GOT3 (cell line): Measurements from ENCODE around the gene IPPK.

ENCODE experiments used
- DNase-seq: peaks from one replicate; lab custom pipeline; 2025; ENCODE audit warnings: mixed read lengths; lab: John Stamatoyannopoulos, UW

IPPK gene

GRCh38 chr9:92686954-92687353, 17.0 kb upstream of the IPPK start:
- DNase-seq, result no peak

GRCh38 chr9:92685022-92685421, 15.1 kb upstream of the IPPK start:
- DNase-seq, result no peak

- DNase-seq, result no peak
These were observed 12.3 kb upstream of the IPPK start for GRCh38 chr9:92682269-92682668.

GRCh38 chr9:92680166-92681119, 10.5 kb upstream of the IPPK start:
- no peak for DNase-seq

GRCh38 chr9:92679413-92680165, 9.7 kb upstream of the IPPK start:
- DNase-seq, result no peak

GRCh38 chr9:92671323-92671722, 1.4 kb upstream of the IPPK start:
- peak; percentile 37 for DNase-seq

GRCh38 chr9:92669527-92669889, 423 bp downstream of the IPPK start:
- no peak for DNase-seq

- no peak for DNase-seq
These were observed 995 bp downstream of the IPPK start for GRCh38 chr9:92668746-92669526.

- DNase-seq, result no peak
These were observed 2.9 kb downstream of the IPPK start for GRCh38 chr9:92666912-92667532.

- DNase-seq, result no peak
These were observed 3.7 kb downstream of the IPPK start for GRCh38 chr9:92666236-92666635.

- no peak for DNase-seq
These were observed 4.1 kb downstream of the IPPK start for GRCh38 chr9:92665836-92666235.

- no peak for DNase-seq
These were observed 5.4 kb downstream of the IPPK start for GRCh38 chr9:92664394-92665152.

- no peak for DNase-seq
These were observed 6.0 kb downstream of the IPPK start for GRCh38 chr9:92663951-92664350.

- no peak for DNase-seq
These were observed 6.8 kb downstream of the IPPK start for GRCh38 chr9:92663126-92663525.

- DNase-seq, result no peak
These were observed 8.2 kb downstream of the IPPK start for GRCh38 chr9:92661743-92662142.

- no peak for DNase-seq
These were observed 8.8 kb downstream of the IPPK start for GRCh38 chr9:92661127-92661526.

- DNase-seq, result no peak
These were observed 9.7 kb downstream of the IPPK start for GRCh38 chr9:92660266-92660665.

GRCh38 chr9:92659601-92660000, 10.3 kb downstream of the IPPK start:
- DNase-seq, result no peak

- no peak for DNase-seq
These were observed 11.3 kb downstream of the IPPK start for GRCh38 chr9:92658611-92659010.

- DNase-seq, result no peak
These were observed 11.8 kb downstream of the IPPK start for GRCh38 chr9:92658176-92658575.
